HCT116 (cell line): ENCODE measurements around the gene FASTKD2.

ENCODE experiments used
- RAD21 ChIP-seq: IDR thresholded peaks from 2 replicates; pipeline ENCODE4 v1.6.1; 2012; ENCODE audit warnings: low read depth, mild to moderate bottlenecking
- SP1 ChIP-seq: IDR thresholded peaks from 2 replicates; pipeline ENCODE4 v1.6.1; 2012; ENCODE audit warnings: low read depth
- TF ChIP-seq, protein P1 (sequence below), 3 experiments: fragments of 200-600 bp in 1 of 3; sonication (generic) in 1 of 3; IDR thresholded peaks in 2 of 3; conservative IDR thresholded peaks in 1 of 3; 2 replicates each; pipeline ENCODE4 v1.5.1; 2012 to 2017; ENCODE audit warnings: low read depth in 2 of 3, low read length in 2 of 3, antibody characterized with exemption in 1 of 3, borderline replicate concordance in 1 of 3, control low read depth in 1 of 3, mild to moderate bottlenecking in 1 of 3, mixed read lengths in 1 of 3, mixed run types in 1 of 3, moderate library complexity in 1 of 3; ENCODE audit not compliant: insufficient read depth in 1 of 3
- TF ChIP-seq, protein P2 (sequence below): IDR thresholded peaks from 2 replicates; pipeline ENCODE4 v1.6.1; 2012

DNA sequence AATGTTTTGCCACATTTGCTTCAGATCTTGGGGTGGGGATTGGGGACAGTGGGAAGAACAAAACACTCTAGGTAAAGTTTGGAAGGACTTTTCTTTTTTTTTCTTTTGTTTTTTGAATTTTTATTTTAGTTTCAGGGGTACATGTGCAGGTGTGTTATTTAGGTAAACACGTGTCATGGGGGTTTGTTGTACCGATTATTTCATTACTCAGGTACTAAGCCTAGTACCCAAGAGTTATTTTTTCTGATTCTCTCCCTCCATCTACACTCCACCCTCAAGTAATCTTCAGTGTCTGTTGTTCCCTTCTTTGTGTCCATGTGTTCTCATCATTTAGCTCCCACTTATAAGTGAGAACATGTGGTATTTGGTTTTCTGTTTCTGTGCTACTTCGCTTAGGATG lies 73.3 kb downstream of the FASTKD2 start:
- TF ChIP-seq, protein P1, sequence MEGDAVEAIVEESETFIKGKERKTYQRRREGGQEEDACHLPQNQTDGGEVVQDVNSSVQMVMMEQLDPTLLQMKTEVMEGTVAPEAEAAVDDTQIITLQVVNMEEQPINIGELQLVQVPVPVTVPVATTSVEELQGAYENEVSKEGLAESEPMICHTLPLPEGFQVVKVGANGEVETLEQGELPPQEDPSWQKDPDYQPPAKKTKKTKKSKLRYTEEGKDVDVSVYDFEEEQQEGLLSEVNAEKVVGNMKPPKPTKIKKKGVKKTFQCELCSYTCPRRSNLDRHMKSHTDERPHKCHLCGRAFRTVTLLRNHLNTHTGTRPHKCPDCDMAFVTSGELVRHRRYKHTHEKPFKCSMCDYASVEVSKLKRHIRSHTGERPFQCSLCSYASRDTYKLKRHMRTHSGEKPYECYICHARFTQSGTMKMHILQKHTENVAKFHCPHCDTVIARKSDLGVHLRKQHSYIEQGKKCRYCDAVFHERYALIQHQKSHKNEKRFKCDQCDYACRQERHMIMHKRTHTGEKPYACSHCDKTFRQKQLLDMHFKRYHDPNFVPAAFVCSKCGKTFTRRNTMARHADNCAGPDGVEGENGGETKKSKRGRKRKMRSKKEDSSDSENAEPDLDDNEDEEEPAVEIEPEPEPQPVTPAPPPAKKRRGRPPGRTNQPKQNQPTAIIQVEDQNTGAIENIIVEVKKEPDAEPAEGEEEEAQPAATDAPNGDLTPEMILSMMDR (IDR thresholded peaks at IDR 0.05 in 2 of 3, conservative IDR thresholded peaks at IDR 0.05 in 1 of 3; ENCODE audit: borderline replicate concordance in 1 of 3, insufficient read depth in 1 of 3, low read depth in 2 of 3, low read length in 2 of 3) = no peak
- TF ChIP-seq SP1 (no peak), RAD21 (no peak)
- TF ChIP-seq, protein P2, sequence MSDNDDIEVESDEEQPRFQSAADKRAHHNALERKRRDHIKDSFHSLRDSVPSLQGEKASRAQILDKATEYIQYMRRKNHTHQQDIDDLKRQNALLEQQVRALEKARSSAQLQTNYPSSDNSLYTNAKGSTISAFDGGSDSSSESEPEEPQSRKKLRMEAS = no peak
